WTC11 (cell line): ENCODE results near the gene COX10. TPM values are rescaled to one million over a fixed set of nuclear protein-coding genes. Genes with fewer than 3 reads are reported as not detected.
A peak's percentile ranks its signal among the peaks of the same experiment; 100 is the strongest.

Source experiments
- ATAC-seq: fragments of 200-7000 bp; cut with Tn5 transposase; 2 replicates; pipeline ENCODE4 v1.10.0; 2021; ENCODE audit warnings: mild to moderate bottlenecking, moderate library complexity
- CTCF ChIA-PET: fragments of 300-600 bp; sonication (Branson Sonifier 250); formaldehyde crosslinking; loops from one replicate; lab custom pipeline; 2021; ENCODE audit warnings: antibody characterized with exemption; lab: Charles Lee
- POLR2A ChIA-PET: fragments of 350-600 bp; sonication (Branson Sonifier 250); formaldehyde crosslinking; loops from one replicate; lab custom pipeline; 2021; ENCODE audit warnings: antibody characterized with exemption; lab: Charles Lee
- DNase-seq: peaks from one replicate; pipeline ENCODE4 v3.0.0; 2021; ENCODE audit warnings: low spot score
- H3K27ac Mint-ChIP-seq: 2 replicates; pipeline ENCODE4 v1.8.0; 2021; ENCODE audit warnings: mixed read lengths
- H3K27me3 Mint-ChIP-seq: 2 replicates; pipeline ENCODE4 v1.8.0; 2021; ENCODE audit warnings: low read depth, mild to moderate bottlenecking, moderate library complexity, mixed read lengths
- H3K36me3 Mint-ChIP-seq: 2 replicates; pipeline ENCODE4 v1.8.0; 2021; ENCODE audit warnings: mixed read lengths
- H3K4me1 Mint-ChIP-seq: 2 replicates; pipeline ENCODE4 v1.8.0; 2022; ENCODE audit warnings: mixed read lengths
- H3K4me3 Mint-ChIP-seq: 2 replicates; pipeline ENCODE4 v1.8.0; 2021; ENCODE audit warnings: mild to moderate bottlenecking, moderate library complexity, mixed read lengths
- H3K9me3 Mint-ChIP-seq: 2 replicates; pipeline ENCODE4 v1.8.0; 2021; ENCODE audit warnings: mixed read lengths
- CDX4 ChIP-seq: fragments of 250-450 bp; sonication (Bioruptor Pico); IDR thresholded peaks from 2 replicates; pipeline ENCODE4 v1.9.0; 2021; ENCODE audit warnings: moderate library complexity, mild to moderate bottlenecking, inconsistent platforms, borderline replicate concordance
- CREM ChIP-seq: sonication (generic); formaldehyde crosslinking; IDR thresholded peaks from 2 replicates; pipeline ENCODE4 v1.8.1; 2022; ENCODE audit warnings: mild to moderate bottlenecking, missing genetic modification reagents, moderate library complexity
- E2F4 ChIP-seq: sonication (generic); formaldehyde crosslinking; IDR thresholded peaks from 2 replicates; pipeline ENCODE4 v1.8.1; 2022; ENCODE audit warnings: low read depth, mild to moderate bottlenecking, moderate library complexity, missing genetic modification reagents, borderline replicate concordance
- GRHL2 ChIP-seq: fragments of 250-450 bp; sonication (Bioruptor Pico); IDR thresholded peaks from 2 replicates; pipeline ENCODE4 v1.8.0; 2022; ENCODE audit warnings: mild to moderate bottlenecking, moderate library complexity; ENCODE audit not compliant: insufficient replicate concordance, severe bottlenecking
- HMGA2 ChIP-seq: fragments of 250-450 bp; sonication (Bioruptor Pico); IDR thresholded peaks from 2 replicates; pipeline ENCODE4 v1.4.0; 2021; ENCODE audit warnings: mild to moderate bottlenecking, moderate library complexity
- MLX ChIP-seq: sonication (generic); formaldehyde crosslinking; IDR thresholded peaks from 2 replicates; pipeline ENCODE4 v1.8.1; 2023; ENCODE audit warnings: mild to moderate bottlenecking, missing genetic modification reagents, moderate library complexity
- NFE2L1 ChIP-seq: sonication (generic); formaldehyde crosslinking; IDR thresholded peaks from 2 replicates; pipeline ENCODE4 v1.8.1; 2023; ENCODE audit warnings: missing genetic modification reagents
- NFYB ChIP-seq: sonication (generic); formaldehyde crosslinking; conservative IDR thresholded peaks from 2 replicates; pipeline ENCODE4 v1.8.0; 2022; ENCODE audit warnings: low read depth, missing genetic modification reagents
- NR2C2 ChIP-seq: sonication (generic); formaldehyde crosslinking; IDR thresholded peaks from 2 replicates; pipeline ENCODE4 v1.8.0; 2022; ENCODE audit warnings: mild to moderate bottlenecking, missing genetic modification reagents
- RORB ChIP-seq: fragments of 250-450 bp; sonication (Bioruptor Pico); IDR thresholded peaks from 2 replicates; pipeline ENCODE4 v1.9.0; 2021; ENCODE audit warnings: mild to moderate bottlenecking
- SMAD3 ChIP-seq: sonication (generic); formaldehyde crosslinking; IDR thresholded peaks from 2 replicates; pipeline ENCODE4 v1.8.0; 2022; ENCODE audit warnings: missing genetic modification reagents, mild to moderate bottlenecking, borderline replicate concordance
- SMAD4 ChIP-seq: sonication (generic); formaldehyde crosslinking; IDR thresholded peaks from 2 replicates; pipeline ENCODE4 v1.8.0; 2022; ENCODE audit warnings: mild to moderate bottlenecking, missing genetic modification reagents
- TEAD4 ChIP-seq: sonication (generic); formaldehyde crosslinking; IDR thresholded peaks from 2 replicates; pipeline ENCODE4 v1.8.0; 2022; ENCODE audit warnings: mild to moderate bottlenecking, missing genetic modification reagents
- ZNF121 ChIP-seq: sonication (generic); formaldehyde crosslinking; IDR thresholded peaks from 2 replicates; pipeline ENCODE4 v1.8.0; 2023; ENCODE audit warnings: missing genetic modification reagents
- ZNF219 ChIP-seq: sonication (generic); formaldehyde crosslinking; IDR thresholded peaks from 2 replicates; pipeline ENCODE4 v1.8.0; 2023; ENCODE audit warnings: missing genetic modification reagents, mild to moderate bottlenecking, borderline replicate concordance
- ZNF232 ChIP-seq: sonication (generic); formaldehyde crosslinking; IDR thresholded peaks from 2 replicates; pipeline ENCODE4 v1.8.0; 2022; ENCODE audit warnings: mild to moderate bottlenecking, missing genetic modification reagents
- ZNF396 ChIP-seq: fragments of 250-450 bp; sonication (Bioruptor Pico); IDR thresholded peaks from 2 replicates; pipeline ENCODE4 v1.8.0; 2021; ENCODE audit warnings: mild to moderate bottlenecking, moderate library complexity, borderline replicate concordance
- ZNF532 ChIP-seq: fragments of 250-450 bp; sonication (Bioruptor Pico); IDR thresholded peaks from 2 replicates; pipeline ENCODE4 v1.9.0; 2021; ENCODE audit warnings: mild to moderate bottlenecking, borderline replicate concordance
- ZNF671 ChIP-seq: fragments of 250-450 bp; sonication (Bioruptor Pico); IDR thresholded peaks from 2 replicates; pipeline ENCODE4 v1.8.0; 2021; ENCODE audit warnings: mild to moderate bottlenecking
- total RNA-seq: library from RNA; stranded (reverse); gene quantifications from 3 replicates; pipeline ENCODE4 v1.2.3, GENCODE V29; 2021
- TF ChIP-seq, protein P1 (sequence below): fragments of 200-600 bp; IDR thresholded peaks from 2 replicates; pipeline ENCODE4 v1.8.0; 2022; ENCODE audit warnings: antibody characterized with exemption
- TF ChIP-seq, protein P2 (sequence below): sonication (generic); formaldehyde crosslinking; IDR thresholded peaks from 2 replicates; pipeline ENCODE4 v1.8.0; 2022; ENCODE audit warnings: missing genetic modification reagents
- TF ChIP-seq, protein P3 (sequence below): sonication (generic); formaldehyde crosslinking; IDR thresholded peaks from 2 replicates; pipeline ENCODE4 v1.8.1; 2023; ENCODE audit warnings: mild to moderate bottlenecking, missing genetic modification reagents, moderate library complexity

COX10 gene
- total RNA-seq, 1 experiment from 2014 or later = 22.0 TPM

DNA sequence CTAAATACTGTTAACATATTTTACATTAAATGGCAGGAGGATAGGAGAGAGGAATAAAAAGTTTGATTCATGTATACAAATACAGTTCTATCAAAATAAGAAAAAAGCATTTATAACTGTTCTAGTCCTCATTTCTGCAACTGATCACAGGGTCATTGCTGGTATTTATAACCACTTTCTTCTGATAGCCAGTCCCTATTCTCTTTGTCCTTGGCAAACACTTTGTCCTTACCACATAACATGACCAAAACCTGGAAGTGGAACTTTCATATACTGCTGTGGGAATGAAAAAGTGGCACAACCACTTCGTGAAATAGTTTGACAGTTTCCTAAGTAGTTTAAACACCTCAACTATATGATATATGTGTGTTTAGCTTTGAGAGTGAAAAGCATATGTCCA lies 84.1 kb downstream of the COX10 start:
- no peak overlapping the region for H3K27ac Mint-ChIP-seq

GRCh38 chr17:14156689-14157088 lies 87.4 kb downstream of the COX10 start:
- no peak overlapping the region for H3K4me3 Mint-ChIP-seq
- ATAC-seq (no peak), DNase-seq (no peak)
- H3K27me3 Mint-ChIP-seq = no peaks in the 10 kb centered on the region
- no peaks in the 10 kb centered on the region for H3K36me3 Mint-ChIP-seq
- no peaks in the 10 kb centered on the region for H3K9me3 Mint-ChIP-seq
- ChIA-PET CTCF (interaction anchor here (0.5 kb wide), 1 partner anchor 42 kb away, joined by 3 read pairs; no protein-coding TSS in a partner anchor), POLR2A (no interaction called here)
- peaks cover 10% of the 10 kb centered on the region; the same call in 1 of the 2 replicates for H3K4me1 Mint-ChIP-seq
- peak overlapping the region; percentile 44; the same call in 1 of the 2 replicates for H3K27ac Mint-ChIP-seq
- TF ChIP-seq ZNF232 (CRISPR knock-in tag) (no peak), SMAD3 (no peak), ZNF219 (CRISPR knock-in tag) (no peak), SMAD4 (CRISPR knock-in tag) (no peak), HMGA2 (CRISPR knock-in tag) (no peak), GRHL2 (CRISPR knock-in tag) (no peak), NR2C2 (CRISPR knock-in tag) (no peak), ZNF532 (CRISPR knock-in tag) (no peak), CREM (CRISPR knock-in tag) (no peak)
- TF ChIP-seq, protein P1, sequence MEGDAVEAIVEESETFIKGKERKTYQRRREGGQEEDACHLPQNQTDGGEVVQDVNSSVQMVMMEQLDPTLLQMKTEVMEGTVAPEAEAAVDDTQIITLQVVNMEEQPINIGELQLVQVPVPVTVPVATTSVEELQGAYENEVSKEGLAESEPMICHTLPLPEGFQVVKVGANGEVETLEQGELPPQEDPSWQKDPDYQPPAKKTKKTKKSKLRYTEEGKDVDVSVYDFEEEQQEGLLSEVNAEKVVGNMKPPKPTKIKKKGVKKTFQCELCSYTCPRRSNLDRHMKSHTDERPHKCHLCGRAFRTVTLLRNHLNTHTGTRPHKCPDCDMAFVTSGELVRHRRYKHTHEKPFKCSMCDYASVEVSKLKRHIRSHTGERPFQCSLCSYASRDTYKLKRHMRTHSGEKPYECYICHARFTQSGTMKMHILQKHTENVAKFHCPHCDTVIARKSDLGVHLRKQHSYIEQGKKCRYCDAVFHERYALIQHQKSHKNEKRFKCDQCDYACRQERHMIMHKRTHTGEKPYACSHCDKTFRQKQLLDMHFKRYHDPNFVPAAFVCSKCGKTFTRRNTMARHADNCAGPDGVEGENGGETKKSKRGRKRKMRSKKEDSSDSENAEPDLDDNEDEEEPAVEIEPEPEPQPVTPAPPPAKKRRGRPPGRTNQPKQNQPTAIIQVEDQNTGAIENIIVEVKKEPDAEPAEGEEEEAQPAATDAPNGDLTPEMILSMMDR = no peak

More for the DNA sequence above, 84.1 kb downstream of the COX10 start:
- ATAC-seq = no peak
- CTCF ChIA-PET = no interaction called here
- TF ChIP-seq ZNF671 (CRISPR knock-in tag) = no peak
- no peak for TF ChIP-seq NFE2L1
- no peak for TF ChIP-seq CREM (CRISPR knock-in tag)
- TF ChIP-seq TEAD4 (CRISPR knock-in tag) = no peak
- no peak for TF ChIP-seq MLX
- TF ChIP-seq ZNF396 (CRISPR knock-in tag) = no peak
- TF ChIP-seq ZNF121 = no peak
- TF ChIP-seq, protein P2, sequence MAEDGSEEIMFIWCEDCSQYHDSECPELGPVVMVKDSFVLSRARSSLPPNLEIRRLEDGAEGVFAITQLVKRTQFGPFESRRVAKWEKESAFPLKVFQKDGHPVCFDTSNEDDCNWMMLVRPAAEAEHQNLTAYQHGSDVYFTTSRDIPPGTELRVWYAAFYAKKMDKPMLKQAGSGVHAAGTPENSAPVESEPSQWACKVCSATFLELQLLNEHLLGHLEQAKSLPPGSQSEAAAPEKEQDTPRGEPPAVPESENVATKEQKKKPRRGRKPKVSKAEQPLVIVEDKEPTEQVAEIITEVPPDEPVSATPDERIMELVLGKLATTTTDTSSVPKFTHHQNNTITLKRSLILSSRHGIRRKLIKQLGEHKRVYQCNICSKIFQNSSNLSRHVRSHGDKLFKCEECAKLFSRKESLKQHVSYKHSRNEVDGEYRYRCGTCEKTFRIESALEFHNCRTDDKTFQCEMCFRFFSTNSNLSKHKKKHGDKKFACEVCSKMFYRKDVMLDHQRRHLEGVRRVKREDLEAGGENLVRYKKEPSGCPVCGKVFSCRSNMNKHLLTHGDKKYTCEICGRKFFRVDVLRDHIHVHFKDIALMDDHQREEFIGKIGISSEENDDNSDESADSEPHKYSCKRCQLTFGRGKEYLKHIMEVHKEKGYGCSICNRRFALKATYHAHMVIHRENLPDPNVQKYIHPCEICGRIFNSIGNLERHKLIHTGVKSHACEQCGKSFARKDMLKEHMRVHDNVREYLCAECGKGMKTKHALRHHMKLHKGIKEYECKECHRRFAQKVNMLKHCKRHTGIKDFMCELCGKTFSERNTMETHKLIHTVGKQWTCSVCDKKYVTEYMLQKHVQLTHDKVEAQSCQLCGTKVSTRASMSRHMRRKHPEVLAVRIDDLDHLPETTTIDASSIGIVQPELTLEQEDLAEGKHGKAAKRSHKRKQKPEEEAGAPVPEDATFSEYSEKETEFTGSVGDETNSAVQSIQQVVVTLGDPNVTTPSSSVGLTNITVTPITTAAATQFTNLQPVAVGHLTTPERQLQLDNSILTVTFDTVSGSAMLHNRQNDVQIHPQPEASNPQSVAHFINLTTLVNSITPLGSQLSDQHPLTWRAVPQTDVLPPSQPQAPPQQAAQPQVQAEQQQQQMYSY (CRISPR knock-in tag) = no peak
- TF ChIP-seq CDX4 (CRISPR knock-in tag) = no peak
- TF ChIP-seq, protein P3, sequence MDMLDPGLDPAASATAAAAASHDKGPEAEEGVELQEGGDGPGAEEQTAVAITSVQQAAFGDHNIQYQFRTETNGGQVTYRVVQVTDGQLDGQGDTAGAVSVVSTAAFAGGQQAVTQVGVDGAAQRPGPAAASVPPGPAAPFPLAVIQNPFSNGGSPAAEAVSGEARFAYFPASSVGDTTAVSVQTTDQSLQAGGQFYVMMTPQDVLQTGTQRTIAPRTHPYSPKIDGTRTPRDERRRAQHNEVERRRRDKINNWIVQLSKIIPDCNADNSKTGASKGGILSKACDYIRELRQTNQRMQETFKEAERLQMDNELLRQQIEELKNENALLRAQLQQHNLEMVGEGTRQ (CRISPR knock-in tag) = no peak
- no peak for TF ChIP-seq RORB
- TF ChIP-seq E2F4 (CRISPR knock-in tag) = no peak
- TF ChIP-seq NFYB (CRISPR knock-in tag) = no peak
- TF ChIP-seq ZNF232 (CRISPR knock-in tag) = no peak
- no peaks in the 10 kb centered on the region; the same call in 1 of the 2 replicates for H3K4me1 Mint-ChIP-seq
- DNase-seq = no peak
- H3K9me3 Mint-ChIP-seq = no peaks in the 10 kb centered on the region
- POLR2A ChIA-PET = no interaction called here
- H3K4me3 Mint-ChIP-seq = no peak overlapping the region
- no peaks in the 10 kb centered on the region for H3K36me3 Mint-ChIP-seq
- no peaks in the 10 kb centered on the region for H3K27me3 Mint-ChIP-seq
